HG03378 (cell line): ENCODE measurements around the gene SLC9A1.

ENCODE experiments used
- ATAC-seq: cut with Tn5 transposase; IDR thresholded peaks from one replicate; pipeline ENCODE4 v1.9.1; 2021; ENCODE audit warnings: mild to moderate bottlenecking, moderate library complexity; ENCODE audit not compliant: unreplicated experiment

The SLC9A1 gene

GRCh38 chr1:27108588-27108987 lies 46.3 kb downstream of the SLC9A1 start:
- ATAC-seq: no peak

- ATAC-seq: no peak
Measured at GRCh38 chr1:27106561-27107323, 48.2 kb downstream of the SLC9A1 start.

- ATAC-seq: no peak
Measured at GRCh38 chr1:27105018-27105417, 49.9 kb downstream of the SLC9A1 start.

- ATAC-seq: no peak
Measured at GRCh38 chr1:27103498-27103897, 51.4 kb downstream of the SLC9A1 start.

- ATAC-seq: no peak
Measured at GRCh38 chr1:27102707-27103468, 52.0 kb downstream of the SLC9A1 start.

GRCh38 chr1:27102134-27102706 lies 52.7 kb downstream of the SLC9A1 start:
- ATAC-seq: no peak

- ATAC-seq: no peak
Measured at GRCh38 chr1:27101696-27102095, 53.2 kb downstream of the SLC9A1 start.

- ATAC-seq: no peak
Measured at GRCh38 chr1:27101054-27101491, 53.9 kb downstream of the SLC9A1 start.

- no peak for ATAC-seq
Measured at GRCh38 chr1:27100335-27101053, 54.4 kb downstream of the SLC9A1 start.

- peak; percentile 48 for ATAC-seq
Measured at GRCh38 chr1:27099587-27100334, 55.2 kb downstream of the SLC9A1 start.

GRCh38 chr1:27099135-27099586 lies 55.8 kb downstream of the SLC9A1 start:
- peak; percentile 14 for ATAC-seq

- ATAC-seq: no peak
Measured at GRCh38 chr1:27098431-27099134, 56.3 kb downstream of the SLC9A1 start.

GRCh38 chr1:27097484-27097917 lies 57.4 kb downstream of the SLC9A1 start:
- no peak for ATAC-seq

GRCh38 chr1:27095576-27095975 lies 59.3 kb downstream of the SLC9A1 start:
- no peak for ATAC-seq

GRCh38 chr1:27092888-27093287 lies 62.0 kb downstream of the SLC9A1 start:
- ATAC-seq: no peak

- no peak for ATAC-seq
Measured at GRCh38 chr1:27090911-27091310, 64.0 kb downstream of the SLC9A1 start.

GRCh38 chr1:27087371-27088220 lies 67.3 kb downstream of the SLC9A1 start:
- no peak for ATAC-seq

GRCh38 chr1:27086628-27087027 lies 68.3 kb downstream of the SLC9A1 start:
- ATAC-seq: no peak

GRCh38 chr1:27086026-27086425 lies 68.9 kb downstream of the SLC9A1 start:
- no peak for ATAC-seq
